ENCODE measurements around the gene TOE1.
"Not testable (repeated sequence)": the region's sequence is repeated elsewhere in the genome, so short reads cannot be mapped to it uniquely, and the experiment has no call there.

The TOE1 gene

GRCh38 chr1:45355683-45356082, 15.7 kb downstream of the TOE1 start:
- no peak for DNase-seq

- no peak for DNase-seq
Measured at GRCh38 chr1:45356186-45356585, 16.2 kb downstream of the TOE1 start.

GRCh38 chr1:45359882-45360513, 20.0 kb downstream of the TOE1 start:
- peak; percentile 75 to 87 (median 81) for DNase-seq

- DNase-seq: peak; percentile 54 to 71 (median 68)
Measured at GRCh38 chr1:45360981-45361380, 21.0 kb downstream of the TOE1 start.

GRCh38 chr1:45364294-45364693, 24.3 kb downstream of the TOE1 start:
- DNase-seq: no peak

- DNase-seq: no peak
Measured at GRCh38 chr1:45365051-45365450, 25.1 kb downstream of the TOE1 start.

GRCh38 chr1:45370575-45370974, 30.6 kb downstream of the TOE1 start:
- no peak for DNase-seq

GRCh38 chr1:45373573-45373972, 33.6 kb downstream of the TOE1 start:
- no peak for DNase-seq

GRCh38 chr1:45375104-45376090, 35.4 kb downstream of the TOE1 start:
- no peak for DNase-seq

- DNase-seq: no peak
Measured at GRCh38 chr1:45378184-45378583, 38.2 kb downstream of the TOE1 start.

- no peak for DNase-seq
Measured at GRCh38 chr1:45379524-45379923, 39.6 kb downstream of the TOE1 start.

GRCh38 chr1:45380125-45380524, 40.2 kb downstream of the TOE1 start:
- no peak for DNase-seq

GRCh38 chr1:45380730-45381129, 40.8 kb downstream of the TOE1 start:
- no peak for DNase-seq

GRCh38 chr1:45381243-45381642, 41.3 kb downstream of the TOE1 start:
- no peak for DNase-seq

GRCh38 chr1:45383191-45383590, 43.2 kb downstream of the TOE1 start:
- DNase-seq: no peak

GRCh38 chr1:45384213-45384612, 44.2 kb downstream of the TOE1 start:
- DNase-seq: not testable (repeated sequence)

- no peak for DNase-seq
Measured at GRCh38 chr1:45385302-45385701, 45.3 kb downstream of the TOE1 start.

GRCh38 chr1:45386219-45386618, 46.2 kb downstream of the TOE1 start:
- no peak for DNase-seq

Measured in suppressor macrophage (primary cell).